Tibial artery (tissue), 4 donors: Measurements from ENCODE around the gene GSDMA.

Experiments used
- DNase-seq, 2 donors: peaks; one replicate each; pipeline ENCODE4 v3.0.0-alpha.2; 2019
- H3K27ac ChIP-seq, 2 donors: fragments of 200-600 bp; sonication (generic) in 1 of 2; 1 replicate in 1 of 2; 2 replicates in 1 of 2; pipeline ENCODE4 v1.5.1; 2018 to 2019; ENCODE audit warnings: mild to moderate bottlenecking in 1 of 2
- H3K27me3 ChIP-seq, 2 donors: fragments of 200-600 bp; sonication (generic) in 1 of 2; one replicate each; pipeline versions ENCODE4 v1.5.1 to v1.6.0; 2016 to 2019
- H3K36me3 ChIP-seq, 3 donors: fragments of 200-600 bp; sonication (generic) in 2 of 3; one replicate each; pipeline ENCODE4 v1.5.1; 2016 to 2019; ENCODE audit warnings: mild to moderate bottlenecking in 2 of 3
- H3K4me1 ChIP-seq, 4 donors: fragments of 200-600 bp; sonication (generic) in 2 of 4; 1 replicate in 3 of 4; 2 replicates in 1 of 4; pipeline ENCODE4 v1.5.1; 2016 to 2019
- H3K4me3 ChIP-seq, 2 donors: fragments of 200-600 bp; sonication (generic) in 1 of 2; 1 replicate in 1 of 2; 2 replicates in 1 of 2; pipeline ENCODE4 v1.5.1; 2018 to 2019; ENCODE audit warnings: mild to moderate bottlenecking in 2 of 2
- H3K9me3 ChIP-seq, 3 donors: fragments of 200-600 bp; sonication (generic) in 1 of 3; one replicate each; pipeline ENCODE4 v1.5.1; 2016 to 2019
- intact Hi-C: fragments of 100-400 bp; cut with DNase I; formaldehyde crosslinking; loops from one replicate; pipeline ENCODE4 v1.15.0; 2023; ENCODE audit warnings: low total_unique reads
- TF ChIP-seq, protein P1 (sequence below), 2 experiments: fragments of 200-600 bp in 1 of 2; fragments of 450-650 bp in 1 of 2; IDR thresholded peaks; one replicate each; pipeline ENCODE4 v1.5.1; 2017 to 2019; ENCODE audit warnings: antibody characterized with exemption in 2 of 2, mild to moderate bottlenecking in 1 of 2, moderate library complexity in 1 of 2

GSDMA gene

GRCh38 chr17:39927929-39928857 is 34.6 kb upstream of the GSDMA start:
- H3K27ac ChIP-seq, result peak overlapping the region; percentile 95 to 97
- intact Hi-C loops, result no loop called here
- H3K9me3 ChIP-seq, result no peaks in the 10 kb centered on the region
- H3K36me3 ChIP-seq, result peaks cover 0 to 12% (median 10%) of the 10 kb centered on the region in 3 donors
- DNase-seq, result peak; percentile 40 to 82
- H3K27me3 ChIP-seq, result no peaks in the 10 kb centered on the region
- H3K4me3 ChIP-seq, result peak overlapping the region; percentile 88 to 96
- H3K4me1 ChIP-seq, result peaks cover 0 to 52% (median 32%) of the 10 kb centered on the region in 4 donors
- TF ChIP-seq, protein P1, sequence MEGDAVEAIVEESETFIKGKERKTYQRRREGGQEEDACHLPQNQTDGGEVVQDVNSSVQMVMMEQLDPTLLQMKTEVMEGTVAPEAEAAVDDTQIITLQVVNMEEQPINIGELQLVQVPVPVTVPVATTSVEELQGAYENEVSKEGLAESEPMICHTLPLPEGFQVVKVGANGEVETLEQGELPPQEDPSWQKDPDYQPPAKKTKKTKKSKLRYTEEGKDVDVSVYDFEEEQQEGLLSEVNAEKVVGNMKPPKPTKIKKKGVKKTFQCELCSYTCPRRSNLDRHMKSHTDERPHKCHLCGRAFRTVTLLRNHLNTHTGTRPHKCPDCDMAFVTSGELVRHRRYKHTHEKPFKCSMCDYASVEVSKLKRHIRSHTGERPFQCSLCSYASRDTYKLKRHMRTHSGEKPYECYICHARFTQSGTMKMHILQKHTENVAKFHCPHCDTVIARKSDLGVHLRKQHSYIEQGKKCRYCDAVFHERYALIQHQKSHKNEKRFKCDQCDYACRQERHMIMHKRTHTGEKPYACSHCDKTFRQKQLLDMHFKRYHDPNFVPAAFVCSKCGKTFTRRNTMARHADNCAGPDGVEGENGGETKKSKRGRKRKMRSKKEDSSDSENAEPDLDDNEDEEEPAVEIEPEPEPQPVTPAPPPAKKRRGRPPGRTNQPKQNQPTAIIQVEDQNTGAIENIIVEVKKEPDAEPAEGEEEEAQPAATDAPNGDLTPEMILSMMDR (IDR thresholded peaks at IDR 0.05), result no peak

DNA sequence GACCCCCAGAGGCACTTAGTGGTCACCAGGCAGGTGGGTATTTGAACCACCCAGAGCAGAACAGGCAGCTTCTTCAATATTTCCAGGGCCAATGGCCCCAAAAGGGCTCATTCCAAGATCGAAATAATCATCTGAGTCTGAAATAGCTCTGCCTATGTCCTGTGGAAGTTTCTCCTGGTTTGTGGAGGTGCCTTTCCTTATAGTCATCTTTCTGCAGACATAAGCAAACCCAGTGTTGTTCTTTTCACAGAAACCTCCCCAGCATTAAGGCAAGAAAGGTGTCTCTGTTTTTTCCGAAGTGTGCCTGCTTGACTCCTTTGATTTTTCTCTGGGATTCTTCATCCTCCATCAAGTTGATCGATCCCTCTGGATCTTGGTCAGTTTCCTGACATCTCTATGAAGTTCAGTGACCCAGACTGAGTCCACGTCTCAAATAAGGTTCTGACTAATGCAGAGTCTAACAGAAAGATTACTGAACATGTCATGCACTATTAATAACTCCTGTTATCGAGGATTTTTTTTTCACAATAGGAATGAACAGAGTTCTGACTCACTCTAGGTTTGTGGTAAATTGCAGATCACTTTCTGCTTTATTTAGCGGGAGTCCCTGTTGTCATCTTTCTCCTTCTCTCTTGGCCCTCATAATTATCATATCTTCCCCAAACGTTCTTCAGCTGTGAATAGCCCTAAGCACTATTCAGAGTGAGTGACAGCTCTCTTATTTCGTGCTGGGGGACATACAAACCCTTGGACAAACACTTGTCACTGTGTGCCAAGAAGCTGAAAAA is 33.8 kb upstream of the GSDMA start:
- Histone ChIP-seq H3K4me1 (peaks cover 0 to 56% (median 37%) of the 10 kb centered on the region in 4 donors), H3K36me3 (peaks cover 0 to 3% (median 1%) of the 10 kb centered on the region in 3 donors), H3K4me3 (peak overlapping the region; percentile 88 to 96), H3K27ac (peak overlapping the region; percentile 95 to 97), H3K27me3 (no peaks in the 10 kb centered on the region), H3K9me3 (no peaks in the 10 kb centered on the region)
- no peak for DNase-seq
- TF ChIP-seq, protein P1 (IDR thresholded peaks at IDR 0.05), result no peak
- intact Hi-C loops, result no loop called here

GRCh38 chr17:39929646-39930407 is 33.0 kb upstream of the GSDMA start:
- Histone ChIP-seq H3K27me3 (no peaks in the 10 kb centered on the region), H3K9me3 (no peaks in the 10 kb centered on the region), H3K4me1 (peaks cover 0 to 51% (median 41%) of the 10 kb centered on the region in 4 donors), H3K36me3 (no peaks in the 10 kb centered on the region), H3K27ac (peak overlapping the region; percentile 95 to 97), H3K4me3 (no peak overlapping the region)
- intact Hi-C loops, result no loop called here
- DNase-seq, result no peak
- TF ChIP-seq, protein P1 (IDR thresholded peaks at IDR 0.05), result no peak

- Histone ChIP-seq H3K4me3 (no peak overlapping the region), H3K27me3 (no peaks in the 10 kb centered on the region), H3K9me3 (no peaks in the 10 kb centered on the region), H3K4me1 (peaks cover 0 to 20% (median 12%) of the 10 kb centered on the region in 4 donors), H3K27ac (no peak overlapping the region), H3K36me3 (no peaks in the 10 kb centered on the region)
- DNase-seq, result no peak
- intact Hi-C loops, result no loop called here
- TF ChIP-seq, protein P1 (IDR thresholded peaks at IDR 0.05), result no peak
Observed at GRCh38 chr17:39933912-39934311, 28.9 kb upstream of the GSDMA start.

DNA sequence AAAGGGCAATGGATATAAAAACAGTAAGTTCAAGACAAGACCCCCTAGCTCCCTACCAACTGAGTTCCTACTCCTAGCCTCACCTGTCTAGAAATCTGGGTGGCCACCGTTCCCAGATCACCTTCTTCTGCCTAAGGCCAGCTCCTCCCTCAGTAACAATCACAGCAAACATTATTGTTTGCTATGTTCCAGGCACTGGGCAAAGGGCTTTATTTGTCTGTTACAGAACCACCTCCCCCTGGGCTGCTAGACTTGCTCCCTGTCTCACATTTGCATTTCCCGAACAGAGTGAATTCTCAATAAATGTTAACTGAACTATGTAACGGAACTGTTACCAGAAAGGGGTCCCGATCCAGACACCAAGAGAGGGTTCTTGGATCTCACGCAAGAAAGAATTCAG is 28.5 kb upstream of the GSDMA start:
- Histone ChIP-seq H3K36me3 (no peaks in the 10 kb centered on the region), H3K4me3 (no peak overlapping the region), H3K27ac (no peak overlapping the region), H3K27me3 (no peaks in the 10 kb centered on the region), H3K9me3 (no peaks in the 10 kb centered on the region), H3K4me1 (peaks cover 0 to 18% (median 11%) of the 10 kb centered on the region in 4 donors)
- intact Hi-C loops, result no loop called here
- no peak for DNase-seq
- TF ChIP-seq, protein P1 (IDR thresholded peaks at IDR 0.05), result no peak
